Fibroblast of mammary gland (primary cell): Measurements from ENCODE around the gene TCP10L.

ENCODE experiments used
- DNase-seq: peaks from one replicate; pipeline ENCODE4 v3.0.0-alpha.2; 2010; ENCODE audit warnings: low read depth
- H3K4me3 ChIP-seq: 2 replicates; pipeline ENCODE4 v1.5.1; 2011; ENCODE audit warnings: low read depth, mild to moderate bottlenecking, low read length, moderate library complexity; ENCODE audit not compliant: control insufficient read depth
- TF ChIP-seq, protein P1 (sequence below): conservative IDR thresholded peaks from 2 replicates; pipeline ENCODE4 v1.5.1; 2011; ENCODE audit warnings: low read depth, low read length, inconsistent platforms; ENCODE audit not compliant: control insufficient read depth, insufficient read depth

Gene TCP10L

DNA sequence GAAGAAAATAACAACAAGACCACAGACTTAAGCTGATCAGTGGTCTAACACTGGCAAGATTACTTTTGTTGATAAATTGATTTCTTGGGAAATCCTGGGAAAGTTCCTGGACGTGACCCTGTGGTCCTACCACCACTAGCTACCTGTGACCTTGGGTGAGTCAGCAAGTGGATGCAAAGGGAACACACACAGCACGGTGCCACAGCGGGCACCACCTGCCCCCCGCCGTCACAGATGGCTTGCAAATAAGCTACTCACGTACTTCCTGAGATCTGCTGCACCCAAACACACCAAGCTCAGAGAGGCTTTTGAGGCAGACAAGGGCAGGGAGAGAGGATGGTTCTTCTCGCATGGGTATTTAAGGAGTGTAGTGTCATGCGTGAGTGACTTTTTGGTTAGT lies 14.2 kb upstream of the TCP10L start:
- TF ChIP-seq, protein P1, sequence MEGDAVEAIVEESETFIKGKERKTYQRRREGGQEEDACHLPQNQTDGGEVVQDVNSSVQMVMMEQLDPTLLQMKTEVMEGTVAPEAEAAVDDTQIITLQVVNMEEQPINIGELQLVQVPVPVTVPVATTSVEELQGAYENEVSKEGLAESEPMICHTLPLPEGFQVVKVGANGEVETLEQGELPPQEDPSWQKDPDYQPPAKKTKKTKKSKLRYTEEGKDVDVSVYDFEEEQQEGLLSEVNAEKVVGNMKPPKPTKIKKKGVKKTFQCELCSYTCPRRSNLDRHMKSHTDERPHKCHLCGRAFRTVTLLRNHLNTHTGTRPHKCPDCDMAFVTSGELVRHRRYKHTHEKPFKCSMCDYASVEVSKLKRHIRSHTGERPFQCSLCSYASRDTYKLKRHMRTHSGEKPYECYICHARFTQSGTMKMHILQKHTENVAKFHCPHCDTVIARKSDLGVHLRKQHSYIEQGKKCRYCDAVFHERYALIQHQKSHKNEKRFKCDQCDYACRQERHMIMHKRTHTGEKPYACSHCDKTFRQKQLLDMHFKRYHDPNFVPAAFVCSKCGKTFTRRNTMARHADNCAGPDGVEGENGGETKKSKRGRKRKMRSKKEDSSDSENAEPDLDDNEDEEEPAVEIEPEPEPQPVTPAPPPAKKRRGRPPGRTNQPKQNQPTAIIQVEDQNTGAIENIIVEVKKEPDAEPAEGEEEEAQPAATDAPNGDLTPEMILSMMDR, result no peak
- DNase-seq, result no peak

DNA sequence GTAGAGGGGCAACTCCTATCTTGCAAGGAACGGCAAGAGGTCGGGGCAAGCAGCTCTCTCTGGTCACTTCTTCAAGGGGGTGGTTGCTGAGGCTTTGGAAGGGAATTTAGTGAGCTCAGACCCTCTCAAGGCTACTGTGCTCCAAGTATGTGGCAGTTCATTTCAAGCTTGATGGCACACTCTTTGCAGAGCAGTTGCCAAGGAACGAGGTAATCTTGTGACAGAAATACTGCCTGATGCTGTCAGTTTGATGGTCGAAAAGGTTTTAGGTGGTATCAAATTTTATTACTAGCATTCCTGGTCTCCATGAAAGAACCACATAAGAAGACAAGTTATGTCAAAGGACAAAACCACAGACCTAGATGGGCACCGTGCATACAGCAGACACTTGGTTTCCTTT lies 13.8 kb upstream of the TCP10L start:
- TF ChIP-seq, protein P1, result no peak
- no peak overlapping the region for H3K4me3 ChIP-seq
- DNase-seq, result no peak

More for the DNA sequence above, 14.2 kb upstream of the TCP10L start:
- no peak overlapping the region for H3K4me3 ChIP-seq

DNA sequence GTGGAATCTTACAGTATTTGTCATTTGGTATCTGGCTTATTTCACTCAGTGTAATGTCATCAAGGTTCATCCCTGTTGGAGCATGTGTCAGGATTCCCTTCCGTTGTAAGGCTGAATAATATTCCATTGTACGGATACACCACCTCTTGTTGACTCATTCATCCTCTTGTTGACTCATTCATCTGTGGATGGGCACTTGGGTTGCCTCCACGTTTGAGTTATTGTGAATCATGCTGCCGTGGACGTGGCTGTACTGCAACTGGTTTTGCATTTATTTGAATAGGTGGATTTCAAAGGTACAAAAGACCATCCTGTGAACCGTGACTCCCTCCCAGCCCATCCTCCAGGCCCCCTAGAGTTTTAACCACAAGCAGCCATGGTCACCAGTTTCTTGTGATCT lies 11.9 kb upstream of the TCP10L start:
- TF ChIP-seq, protein P1, result no peak
- no peak overlapping the region for H3K4me3 ChIP-seq
- peak; percentile 97 for DNase-seq

DNA sequence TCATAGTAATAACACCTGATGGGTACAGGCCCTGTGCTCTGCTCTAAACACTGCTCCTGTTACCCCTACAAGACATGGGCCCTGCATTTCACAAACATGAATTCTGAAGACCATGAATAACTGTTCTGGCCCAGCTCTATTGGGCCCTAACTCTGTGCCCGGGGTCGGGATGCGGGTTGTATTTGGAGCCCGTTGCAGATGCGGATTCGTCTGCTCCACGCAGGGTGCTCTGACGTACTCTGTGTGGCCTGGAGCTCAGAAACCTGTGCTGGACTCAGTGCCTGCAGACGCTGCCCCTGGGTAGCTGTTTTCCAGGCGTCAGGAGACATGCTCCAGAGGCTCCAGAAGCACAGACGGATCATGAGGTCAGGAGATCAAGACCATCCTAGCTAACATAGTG lies 10.1 kb upstream of the TCP10L start:
- H3K4me3 ChIP-seq, result no peak overlapping the region
- TF ChIP-seq, protein P1, result no peak
- DNase-seq, result no peak

DNA sequence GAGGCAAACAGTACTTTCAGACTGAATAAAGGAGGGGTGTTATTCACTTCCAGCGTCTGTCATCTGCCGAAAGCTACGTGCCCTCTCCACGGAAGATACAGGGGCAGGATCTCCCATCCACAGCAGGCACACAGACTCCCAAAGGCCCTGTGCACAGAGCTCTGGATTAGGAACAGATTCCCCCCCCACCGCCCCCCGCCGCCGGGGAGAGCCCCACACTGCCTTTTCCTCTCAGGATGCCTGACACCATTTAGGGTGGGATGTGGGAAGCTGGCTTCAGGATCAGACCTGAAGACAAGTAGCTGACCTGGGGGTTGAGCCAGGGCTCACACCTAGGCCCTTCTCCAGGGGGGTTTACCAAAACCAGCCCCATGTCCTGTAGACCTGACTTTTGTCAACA lies 8.4 kb upstream of the TCP10L start:
- DNase-seq, result no peak
- H3K4me3 ChIP-seq, result no peak overlapping the region
- TF ChIP-seq, protein P1, result no peak

DNA sequence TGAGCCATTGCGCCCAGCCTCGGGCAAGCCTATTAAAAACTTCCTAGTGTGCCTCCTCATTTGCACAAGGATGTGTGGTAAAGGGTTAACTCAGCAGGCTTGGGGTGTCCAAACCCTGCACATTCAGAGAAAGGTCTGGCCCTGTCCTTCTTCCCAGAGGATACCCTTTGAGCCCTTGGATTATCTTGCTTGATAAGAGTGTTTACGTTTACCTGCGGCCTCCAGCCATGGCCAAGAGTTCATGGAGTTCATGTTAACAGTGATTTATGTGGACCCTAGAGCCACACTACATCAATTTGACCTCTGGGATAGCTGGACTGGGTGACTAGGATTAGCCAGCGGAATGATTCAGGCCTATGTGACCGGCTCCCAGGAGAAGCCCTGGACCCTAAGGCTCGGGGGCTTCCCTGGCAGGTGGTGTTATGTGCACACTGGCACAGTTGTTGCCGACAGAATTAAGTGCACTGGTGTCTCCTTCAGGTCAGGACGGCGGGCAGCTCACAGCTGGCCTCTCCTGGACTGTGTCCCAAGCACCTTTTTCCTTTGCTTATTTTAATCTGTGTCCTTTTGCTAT lies 7.7 kb upstream of the TCP10L start:
- DNase-seq, result no peak
- H3K4me3 ChIP-seq, result no peak overlapping the region
- TF ChIP-seq, protein P1, result no peak

DNA sequence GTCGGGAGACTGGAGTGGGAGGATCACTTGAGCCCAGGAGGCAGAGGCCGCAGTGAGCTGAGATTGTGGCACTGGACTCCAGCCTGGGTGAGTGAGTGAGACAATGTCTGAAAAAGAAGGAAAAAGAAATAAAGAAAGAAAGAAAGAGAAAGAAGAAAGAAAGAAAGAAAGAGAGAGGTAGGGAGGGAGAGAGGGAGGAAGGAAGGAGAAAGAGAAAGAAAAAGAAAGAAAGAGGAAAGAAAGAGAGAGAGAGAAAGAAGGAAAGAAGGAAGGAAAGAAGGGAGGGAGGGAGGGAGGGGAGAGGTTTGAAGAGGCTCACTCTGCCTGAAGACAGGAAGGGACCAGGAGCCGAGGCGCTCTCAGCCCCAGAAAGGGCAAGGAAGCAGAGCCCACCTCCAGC lies 4.8 kb upstream of the TCP10L start:
- no peak overlapping the region for H3K4me3 ChIP-seq
- TF ChIP-seq, protein P1, result no peak
- DNase-seq, result no peak
